ENCODE data around the gene RSPRY1. TPM values are rescaled to one million over a fixed set of nuclear protein-coding genes. Genes with fewer than 3 reads are reported as not detected.
A peak's percentile ranks its signal among the peaks of the same experiment; 100 is the strongest.

The RSPRY1 gene
- total RNA-seq, 6 experiments from 2014 or later, result 18.0 to 26.1 (median 22.9) TPM

DNA sequence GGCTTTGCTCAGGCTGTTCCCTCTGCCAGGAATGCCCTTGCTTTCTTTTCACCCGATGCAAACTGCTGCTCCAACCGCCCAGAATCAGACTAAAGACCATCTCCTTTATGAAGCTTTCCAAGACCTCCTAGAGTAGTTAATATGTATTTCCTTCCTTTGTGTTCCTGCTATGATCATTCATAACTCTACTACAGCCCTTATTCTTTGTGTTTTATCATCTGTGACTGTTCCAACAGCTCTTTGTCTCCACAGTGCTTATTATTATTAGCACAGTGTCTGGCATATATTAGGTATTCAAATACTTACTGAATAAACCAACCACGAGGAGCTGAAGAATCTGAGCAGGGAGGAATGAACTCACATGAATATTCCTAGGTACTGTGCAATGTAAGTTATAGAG is 7.9 kb upstream of the RSPRY1 start:
- Histone ChIP-seq H3K36me3 (no peaks in the 10 kb centered on the region), H3K4me1 (peaks cover 0 to 11% (median 0%) of the 10 kb centered on the region in 4 donors), H3K27me3 (no peaks in the 10 kb centered on the region), H3K9me3 (no peaks in the 10 kb centered on the region), H3K4me3 (no peak overlapping the region), H3K27ac (no peak overlapping the region)
- intact Hi-C loops (cut with DNase I), result no loop called here
- WGBS (ENCODE audit: insufficient coverage, low coverage, low lambda C conversion rate, missing lambda C conversion rate), result 76% methylated on average over 3 of the region's 3 CpGs
- TF ChIP-seq, protein P1, sequence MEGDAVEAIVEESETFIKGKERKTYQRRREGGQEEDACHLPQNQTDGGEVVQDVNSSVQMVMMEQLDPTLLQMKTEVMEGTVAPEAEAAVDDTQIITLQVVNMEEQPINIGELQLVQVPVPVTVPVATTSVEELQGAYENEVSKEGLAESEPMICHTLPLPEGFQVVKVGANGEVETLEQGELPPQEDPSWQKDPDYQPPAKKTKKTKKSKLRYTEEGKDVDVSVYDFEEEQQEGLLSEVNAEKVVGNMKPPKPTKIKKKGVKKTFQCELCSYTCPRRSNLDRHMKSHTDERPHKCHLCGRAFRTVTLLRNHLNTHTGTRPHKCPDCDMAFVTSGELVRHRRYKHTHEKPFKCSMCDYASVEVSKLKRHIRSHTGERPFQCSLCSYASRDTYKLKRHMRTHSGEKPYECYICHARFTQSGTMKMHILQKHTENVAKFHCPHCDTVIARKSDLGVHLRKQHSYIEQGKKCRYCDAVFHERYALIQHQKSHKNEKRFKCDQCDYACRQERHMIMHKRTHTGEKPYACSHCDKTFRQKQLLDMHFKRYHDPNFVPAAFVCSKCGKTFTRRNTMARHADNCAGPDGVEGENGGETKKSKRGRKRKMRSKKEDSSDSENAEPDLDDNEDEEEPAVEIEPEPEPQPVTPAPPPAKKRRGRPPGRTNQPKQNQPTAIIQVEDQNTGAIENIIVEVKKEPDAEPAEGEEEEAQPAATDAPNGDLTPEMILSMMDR (IDR thresholded peaks at IDR 0.05), result no peak
- TF ChIP-seq POLR2A (IDR thresholded peaks at IDR 0.05), result no peak
- DNase-seq (no peak), ATAC-seq (no peak)

DNA sequence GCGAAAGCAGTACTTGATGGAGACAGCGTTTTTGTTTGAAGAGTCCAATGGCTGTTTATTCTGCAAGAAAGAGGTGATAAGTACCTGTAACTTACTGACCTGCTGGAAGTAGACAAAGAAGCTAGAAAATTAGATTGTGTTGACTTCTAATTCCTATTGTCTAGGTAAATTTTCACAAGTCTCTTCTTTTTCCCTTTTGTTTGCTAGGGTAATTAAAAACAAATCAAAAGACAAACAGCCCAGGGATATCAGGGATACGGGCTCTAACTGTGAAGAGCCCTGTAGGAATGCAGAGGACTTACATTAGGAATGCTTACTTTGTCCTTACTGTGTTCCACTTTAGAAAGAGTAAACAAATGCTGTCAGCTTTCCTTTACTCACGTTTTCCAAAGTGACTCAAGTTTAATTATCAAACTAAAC is 7.3 kb upstream of the RSPRY1 start:
- no peaks in the 10 kb centered on the region for H3K27me3 ChIP-seq
- intact Hi-C loops (cut with DNase I), result no loop called here
- no peak overlapping the region for H3K27ac ChIP-seq
- 46% methylated on average over 4 of the region's 4 CpGs for WGBS (ENCODE audit: insufficient coverage, low coverage, low lambda C conversion rate, missing lambda C conversion rate)
- peaks cover 0 to 11% (median 0%) of the 10 kb centered on the region in 4 donors for H3K4me1 ChIP-seq
- no peaks in the 10 kb centered on the region for H3K36me3 ChIP-seq
- no peak for DNase-seq
- peak in 3 of 4 donors; percentile 46 to 83 (median 66) for ATAC-seq
- no peaks in the 10 kb centered on the region for H3K9me3 ChIP-seq
- no peak overlapping the region for H3K4me3 ChIP-seq
- no peak for TF ChIP-seq POLR2A (IDR thresholded peaks at IDR 0.05)

DNA sequence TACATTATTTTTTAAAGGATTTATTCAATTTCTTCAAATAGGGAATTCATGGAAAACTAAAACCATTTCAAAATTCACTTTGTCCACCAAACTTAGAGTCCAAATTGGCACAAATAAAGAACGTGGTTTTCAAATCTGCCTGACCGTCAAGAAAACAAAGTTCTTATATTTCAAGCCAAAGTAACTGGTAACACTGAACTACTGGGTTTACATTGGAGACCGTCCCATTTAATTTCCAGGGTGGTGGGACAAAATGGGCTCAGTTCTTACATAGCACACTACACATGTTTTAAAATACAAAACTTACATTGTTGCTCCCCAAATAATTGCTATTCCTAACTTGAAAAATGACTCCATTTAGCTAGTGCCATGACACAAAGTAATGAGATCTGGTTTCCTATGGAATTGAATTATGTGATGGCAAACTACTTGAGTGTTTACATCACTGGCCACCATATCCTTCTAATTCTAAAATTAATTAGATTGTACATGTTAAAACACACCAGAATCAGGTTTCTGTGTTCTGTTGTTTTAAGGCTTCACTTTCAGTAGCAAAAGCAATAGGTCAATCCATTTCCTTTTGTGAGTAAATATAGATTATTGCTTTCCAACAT is 6.8 kb upstream of the RSPRY1 start:
- Histone ChIP-seq H3K4me3 (no peak overlapping the region), H3K27me3 (no peaks in the 10 kb centered on the region), H3K27ac (peak overlapping the region in 1 of 3 donors; percentile 1), H3K4me1 (peaks cover 0 to 11% (median 0%) of the 10 kb centered on the region in 4 donors), H3K9me3 (no peaks in the 10 kb centered on the region), H3K36me3 (no peaks in the 10 kb centered on the region)
- TF ChIP-seq, protein P1 (IDR thresholded peaks at IDR 0.05), result no peak
- TF ChIP-seq POLR2A (IDR thresholded peaks at IDR 0.05), result no peak
- 35% methylated on average over 3 of the region's 3 CpGs for WGBS (ENCODE audit: insufficient coverage, low coverage, low lambda C conversion rate, missing lambda C conversion rate)
- ATAC-seq (peak in 3 of 4 donors; percentile 24 to 44 (median 36)), DNase-seq (no peak)
- intact Hi-C loops (cut with DNase I), result no loop called here

DNA sequence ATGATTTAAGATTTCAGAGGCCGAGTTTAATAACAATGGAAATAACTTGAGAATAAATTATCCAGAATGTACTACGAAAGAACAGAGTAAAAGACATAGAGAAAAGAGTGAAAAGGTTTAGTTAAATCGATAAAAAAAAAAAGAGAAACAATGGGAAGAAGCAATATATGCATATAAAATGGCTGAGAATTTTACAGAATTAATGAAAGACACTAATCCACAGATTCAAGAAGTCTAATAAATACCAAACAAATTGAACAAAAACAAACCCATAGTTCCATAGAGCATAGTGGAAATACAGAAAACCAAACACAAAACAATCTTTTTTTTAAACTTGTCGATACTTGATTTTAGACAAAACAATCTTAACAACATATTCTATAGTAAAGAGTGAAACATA is 2.0 kb upstream of the RSPRY1 start:
- Histone ChIP-seq H3K36me3 (no peaks in the 10 kb centered on the region), H3K4me3 (no peak overlapping the region), H3K4me1 (peaks cover 0 to 23% (median 0%) of the 10 kb centered on the region in 4 donors), H3K9me3 (no peaks in the 10 kb centered on the region), H3K27me3 (no peaks in the 10 kb centered on the region), H3K27ac (no peak overlapping the region)
- 96% methylated on average over 4 of the region's 4 CpGs for WGBS (ENCODE audit: insufficient coverage, low coverage, low lambda C conversion rate, missing lambda C conversion rate)
- DNase-seq (no peak), ATAC-seq (no peak)
- intact Hi-C loops (cut with DNase I), result no loop called here
- no peak for TF ChIP-seq POLR2A (IDR thresholded peaks at IDR 0.05)
- TF ChIP-seq, protein P1 (IDR thresholded peaks at IDR 0.05), result no peak

DNA sequence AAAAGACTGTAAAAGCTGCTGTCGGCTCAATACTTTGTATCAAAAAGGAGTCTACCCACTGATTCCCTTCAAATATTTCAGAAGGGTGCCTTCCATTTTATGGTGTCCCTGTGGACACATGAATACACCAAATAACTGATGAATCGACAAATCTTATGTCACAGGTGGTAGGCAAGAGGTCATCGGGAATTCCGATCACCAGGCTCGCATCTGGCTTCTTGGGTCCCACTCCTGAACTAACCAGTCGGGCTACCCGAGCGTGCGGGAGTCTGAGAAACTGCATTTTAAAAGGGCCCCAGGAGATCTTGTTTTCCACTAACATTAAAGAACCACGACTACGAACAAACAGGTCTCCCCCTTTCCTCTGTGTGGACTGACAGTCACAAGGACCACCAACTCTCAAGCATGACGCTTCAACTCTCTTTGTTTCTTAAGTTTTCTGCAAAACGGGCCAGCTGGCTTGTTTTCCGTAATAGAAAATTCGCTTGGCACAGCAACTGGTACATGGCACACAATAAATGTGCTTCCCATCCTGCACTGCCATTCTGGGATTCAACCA is 1.2 kb upstream of the RSPRY1 start:
- DNase-seq, result no peak
- intact Hi-C loops (cut with DNase I), result no loop called here

More for the DNA sequence above, 1.2 kb upstream of the RSPRY1 start:
- no peaks in the 10 kb centered on the region for H3K36me3 ChIP-seq
- ATAC-seq, result no peak
- peaks cover 0 to 18% (median 0%) of the 10 kb centered on the region in 4 donors for H3K4me1 ChIP-seq
- peak overlapping the region; percentile 91 to 94 (median 91) for H3K4me3 ChIP-seq
- WGBS (ENCODE audit: insufficient coverage, low coverage, low lambda C conversion rate, missing lambda C conversion rate), result 23% methylated on average over 13 of the region's 15 CpGs
- H3K27ac ChIP-seq, result peak overlapping the region; percentile 79 to 91 (median 90)
- TF ChIP-seq, protein P1 (IDR thresholded peaks at IDR 0.05), result no peak
- no peak for TF ChIP-seq POLR2A (IDR thresholded peaks at IDR 0.05)
- no peaks in the 10 kb centered on the region for H3K27me3 ChIP-seq
- H3K9me3 ChIP-seq, result no peaks in the 10 kb centered on the region

Measured in right lobe of liver (tissue), 6 donors.